Urothelium cell line (cell line): ENCODE results near the gene POLR2L.

Experiments
- DNase-seq: peaks from one replicate; pipeline ENCODE4 v3.0.0; 2011; ENCODE audit warnings: low spot score, mixed read lengths
- FAIRE-seq: peaks from 2 replicates; lab custom pipeline; 2011; peaks lifted over from hg19 to GRCh38; lab: Jason Lieb, UNC

The POLR2L gene

DNA sequence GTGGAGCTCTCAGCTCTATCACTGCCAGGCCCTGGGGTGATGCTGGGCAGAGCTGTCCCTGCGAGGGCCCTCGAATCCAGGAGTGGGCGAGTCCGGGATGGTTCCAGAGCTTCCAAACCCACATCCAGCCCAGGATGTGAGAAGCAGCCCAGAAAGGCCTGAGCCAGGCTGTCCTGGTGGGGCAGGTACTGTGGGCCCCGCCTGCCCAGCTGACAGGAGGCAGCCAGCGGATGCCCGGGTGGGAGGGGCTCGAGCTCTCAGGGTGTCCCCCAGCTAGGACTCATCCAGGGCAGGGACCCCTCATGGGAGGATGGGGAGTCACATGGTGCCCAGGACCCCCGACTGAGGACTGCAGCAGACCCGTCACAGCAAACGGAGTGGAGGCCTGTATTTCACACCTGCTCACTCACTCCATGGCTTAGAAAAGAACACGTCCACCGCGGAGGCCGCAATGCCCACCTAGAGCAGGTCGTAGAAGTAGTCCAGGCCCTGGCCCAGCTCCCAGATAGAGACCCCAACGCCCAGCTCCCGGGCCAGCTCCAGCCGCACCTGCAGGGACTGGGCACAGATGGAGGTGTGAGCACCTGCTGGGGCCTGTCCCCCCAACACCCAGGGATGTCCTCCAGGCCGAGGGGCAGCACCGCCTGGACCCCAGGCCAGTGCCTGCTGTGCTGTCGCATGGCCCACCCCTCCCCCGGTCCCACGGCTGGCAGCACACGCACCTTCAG is 27.2 kb upstream of the POLR2L start:
- FAIRE-seq, result no peak
- no peak for DNase-seq

- DNase-seq, result no peak
- FAIRE-seq, result no peak
Measured at GRCh38 chr11:868802-869201, 26.5 kb upstream of the POLR2L start.

DNA sequence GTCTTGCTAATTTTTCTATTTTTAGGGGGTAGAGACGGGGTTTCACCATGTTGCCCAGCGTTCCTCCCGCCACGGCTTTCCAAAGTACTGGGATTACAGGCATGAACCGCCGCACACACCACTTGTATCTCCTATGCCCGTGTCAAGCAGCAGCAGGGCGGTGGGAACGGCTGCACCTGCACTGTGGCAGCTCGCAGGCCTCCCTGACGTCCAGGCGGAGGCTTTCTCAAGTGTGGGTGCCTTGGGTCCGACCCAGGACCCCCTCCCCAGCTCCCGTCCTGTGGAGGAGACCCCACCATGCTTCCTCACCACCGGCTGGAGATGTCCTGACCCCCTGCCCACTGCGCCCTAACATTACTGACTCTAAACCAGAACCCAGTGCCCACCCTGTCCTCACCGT is 26.1 kb upstream of the POLR2L start:
- FAIRE-seq (no peak), DNase-seq (no peak)

DNA sequence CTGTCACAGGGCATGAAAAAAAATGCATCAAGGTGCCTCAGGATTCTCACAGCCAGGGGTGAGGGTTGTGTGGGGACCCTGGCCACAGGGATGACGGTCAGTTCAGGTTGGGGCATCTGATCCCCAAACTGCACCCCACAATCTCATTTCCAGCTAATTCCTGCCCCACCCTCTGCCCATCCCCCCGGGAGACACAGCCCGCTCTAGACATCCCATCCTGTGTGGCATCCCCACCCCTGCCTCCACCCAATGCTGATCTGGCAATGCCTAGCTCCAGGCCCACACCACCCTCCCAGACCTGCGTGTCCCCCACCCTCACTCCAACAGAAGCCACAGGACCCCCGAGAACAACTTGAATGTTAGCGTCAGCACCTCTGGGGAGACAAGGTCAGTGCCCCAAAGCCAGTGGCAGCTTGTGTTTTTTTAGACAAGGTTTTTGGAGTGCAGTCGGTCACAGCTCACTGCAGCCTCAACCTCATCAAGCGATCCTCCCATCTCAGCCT is 25.6 kb upstream of the POLR2L start:
- DNase-seq, result no peak
- no peak for FAIRE-seq

- DNase-seq (no peak), FAIRE-seq (no peak)
Measured at GRCh38 chr11:866481-866880, 24.2 kb upstream of the POLR2L start.

DNA sequence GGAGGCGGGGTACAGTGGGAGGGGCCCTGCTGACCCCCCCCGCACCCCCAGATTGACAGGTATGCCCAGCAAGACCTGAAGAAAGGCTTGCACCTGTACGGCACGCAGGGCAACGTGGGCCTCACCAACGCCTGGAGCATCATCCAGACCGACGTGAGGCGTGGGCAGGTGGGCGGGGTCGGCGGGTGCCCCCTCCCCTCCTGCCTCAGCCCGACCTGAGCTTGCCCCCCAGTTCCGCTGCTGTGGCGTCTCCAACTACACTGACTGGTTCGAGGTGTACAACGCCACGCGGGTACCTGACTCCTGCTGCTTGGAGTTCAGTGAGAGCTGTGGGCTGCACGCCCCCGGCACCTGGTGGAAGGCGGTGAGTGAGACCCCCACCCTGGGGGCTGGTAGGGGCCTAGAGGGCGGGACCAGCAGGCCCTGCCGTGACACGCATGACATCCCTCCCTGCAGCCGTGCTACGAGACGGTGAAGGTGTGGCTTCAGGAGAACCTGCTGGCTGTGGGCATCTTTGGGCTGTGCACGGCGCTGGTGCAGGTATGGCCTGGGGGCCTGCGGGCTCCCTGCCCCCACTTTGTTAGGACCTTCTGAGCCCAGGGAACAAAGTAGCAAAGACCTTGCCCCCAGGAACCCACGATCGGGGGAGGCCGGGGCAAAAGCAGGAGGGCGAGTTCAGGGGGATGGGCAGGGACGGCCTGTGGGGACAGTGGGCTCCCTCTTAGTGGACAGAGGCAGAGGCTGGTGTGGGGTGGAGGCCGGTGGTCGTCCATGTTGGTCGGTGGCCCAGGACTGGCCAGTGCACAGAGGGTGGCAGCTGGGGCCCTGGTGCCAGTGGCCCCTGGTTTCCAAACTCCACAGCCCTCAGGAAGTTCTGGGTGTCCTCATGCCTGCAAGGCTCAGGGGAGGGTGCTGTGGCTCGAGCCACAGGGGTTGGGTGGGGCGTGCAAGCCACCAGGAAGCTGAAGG is 23.4 kb upstream of the POLR2L start:
- no peak for DNase-seq
- no peak for FAIRE-seq

DNA sequence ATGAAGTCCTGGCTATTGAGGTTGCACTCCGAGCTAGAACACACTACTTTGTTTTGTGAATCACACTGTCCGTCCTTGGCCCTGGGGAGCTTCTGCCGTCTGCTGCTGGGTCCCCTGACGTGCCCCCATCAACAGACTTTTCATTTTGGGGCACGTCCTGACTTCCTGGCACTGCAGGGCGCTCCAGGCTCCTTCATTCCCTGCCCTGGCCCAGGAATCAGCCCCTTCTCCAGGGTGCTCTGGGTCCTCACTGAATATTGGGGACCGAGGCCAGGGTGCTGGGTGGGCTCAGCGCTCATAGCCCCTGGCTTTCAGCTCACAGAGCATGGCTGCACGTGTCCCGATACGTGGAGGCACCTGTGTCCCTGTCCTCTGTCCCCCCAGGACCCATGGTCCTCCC is 22.6 kb upstream of the POLR2L start:
- FAIRE-seq (no peak), DNase-seq (no peak)

DNA sequence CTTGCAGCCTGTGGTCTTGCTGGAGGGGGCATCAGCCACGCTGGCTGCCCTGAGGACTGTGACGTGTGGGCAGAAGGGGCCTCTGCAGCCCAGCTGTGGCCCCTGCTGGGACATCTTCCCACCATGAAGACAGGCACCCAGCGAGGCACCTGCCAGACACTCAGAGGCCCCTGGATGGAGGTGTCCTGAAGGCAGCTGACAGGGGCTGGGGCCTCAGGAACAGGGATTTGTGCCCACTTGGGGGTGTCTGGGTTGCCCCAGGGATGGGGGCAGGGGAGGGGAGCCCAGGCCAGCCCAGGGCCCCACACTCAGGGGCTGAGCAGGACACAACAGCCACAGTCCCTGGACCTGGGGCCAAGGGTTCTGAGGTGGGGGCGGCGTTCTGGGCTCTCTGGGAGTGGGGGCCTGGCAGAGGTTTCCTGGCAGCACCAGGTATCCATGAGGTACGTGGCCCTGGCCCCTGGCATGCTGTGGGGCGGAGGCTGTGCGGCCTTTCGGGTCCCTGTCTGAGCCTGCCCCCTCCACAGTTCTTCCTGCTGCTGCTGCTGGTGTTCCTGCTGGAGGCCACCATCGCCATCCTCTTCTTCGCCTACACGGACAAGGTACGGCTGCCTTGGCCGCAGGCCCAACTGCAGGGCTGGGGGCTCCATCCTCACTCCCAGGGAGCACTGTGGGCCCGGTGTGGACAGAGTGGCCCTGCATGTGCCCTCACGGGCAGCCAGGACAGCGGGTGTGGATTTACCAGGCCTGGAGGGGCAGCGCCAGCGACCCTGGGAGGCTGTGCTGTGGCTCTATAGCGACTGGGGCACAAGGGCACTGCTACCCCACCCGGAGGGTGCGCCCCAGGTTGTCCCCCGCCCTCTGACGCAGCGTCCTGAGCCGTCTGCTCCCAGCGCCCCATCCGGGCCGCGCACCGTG is 21.8 kb upstream of the POLR2L start:
- FAIRE-seq (no peak), DNase-seq (no peak)

DNA sequence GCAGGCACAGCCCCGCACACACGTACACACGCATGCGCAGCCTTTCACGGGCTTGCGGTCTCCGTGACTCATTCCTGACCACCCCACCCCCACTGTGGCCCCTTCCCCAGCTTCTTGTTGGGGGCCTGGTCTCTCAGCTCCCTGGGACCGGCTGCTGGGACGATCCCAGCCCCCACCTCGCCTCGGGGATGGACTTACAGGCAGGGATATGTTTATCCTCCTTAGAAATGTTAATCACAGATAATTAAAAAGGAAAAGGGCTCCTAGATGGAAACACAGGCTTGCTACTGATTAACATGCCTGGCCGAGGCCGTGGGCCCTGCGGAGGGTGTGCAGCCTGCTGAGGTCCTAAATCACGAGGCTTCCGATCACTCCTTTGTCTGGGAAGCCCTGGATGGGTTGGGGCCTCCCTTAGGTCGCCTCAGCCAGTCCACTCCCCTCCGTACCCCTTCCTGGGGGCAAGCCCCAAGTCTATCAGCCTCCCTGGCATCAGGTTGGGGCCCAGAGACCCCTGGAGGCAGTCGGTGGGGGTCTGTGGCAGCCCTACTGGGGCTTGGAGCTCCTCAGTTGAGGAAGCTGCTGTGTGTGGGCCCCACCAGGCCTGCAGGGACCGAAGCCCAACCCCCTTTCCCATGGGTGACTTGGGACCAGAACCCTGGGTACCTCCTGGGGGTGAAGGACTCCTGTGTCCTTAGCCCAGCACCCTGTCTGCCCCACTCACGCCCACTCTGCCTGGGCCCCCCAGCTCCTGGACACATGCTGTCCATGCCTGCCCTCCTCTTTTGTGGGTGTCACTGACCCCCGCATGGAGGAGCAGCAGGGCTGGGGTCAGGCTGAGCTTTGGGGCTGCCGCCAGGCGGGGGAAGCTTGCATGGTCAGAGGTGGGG is 20.9 kb upstream of the POLR2L start:
- FAIRE-seq (no peak), DNase-seq (no peak)

DNA sequence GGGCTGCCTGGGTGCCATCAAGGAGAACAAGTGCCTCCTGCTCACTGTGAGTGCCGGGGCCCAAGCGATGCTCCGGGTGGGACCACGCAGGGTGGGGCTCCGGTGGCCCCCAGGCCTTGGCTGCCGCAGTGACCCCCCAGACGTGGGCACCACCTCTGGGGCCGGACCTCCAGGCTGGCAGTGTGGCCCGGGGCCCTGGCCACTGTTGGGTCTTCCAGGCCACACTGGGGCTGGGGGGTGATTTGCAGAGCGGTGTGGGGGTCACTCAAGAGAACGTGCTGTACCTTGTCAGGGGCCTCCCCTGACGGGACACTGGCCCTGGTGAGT is 20.3 kb upstream of the POLR2L start:
- no peak for FAIRE-seq
- no peak for DNase-seq

DNA sequence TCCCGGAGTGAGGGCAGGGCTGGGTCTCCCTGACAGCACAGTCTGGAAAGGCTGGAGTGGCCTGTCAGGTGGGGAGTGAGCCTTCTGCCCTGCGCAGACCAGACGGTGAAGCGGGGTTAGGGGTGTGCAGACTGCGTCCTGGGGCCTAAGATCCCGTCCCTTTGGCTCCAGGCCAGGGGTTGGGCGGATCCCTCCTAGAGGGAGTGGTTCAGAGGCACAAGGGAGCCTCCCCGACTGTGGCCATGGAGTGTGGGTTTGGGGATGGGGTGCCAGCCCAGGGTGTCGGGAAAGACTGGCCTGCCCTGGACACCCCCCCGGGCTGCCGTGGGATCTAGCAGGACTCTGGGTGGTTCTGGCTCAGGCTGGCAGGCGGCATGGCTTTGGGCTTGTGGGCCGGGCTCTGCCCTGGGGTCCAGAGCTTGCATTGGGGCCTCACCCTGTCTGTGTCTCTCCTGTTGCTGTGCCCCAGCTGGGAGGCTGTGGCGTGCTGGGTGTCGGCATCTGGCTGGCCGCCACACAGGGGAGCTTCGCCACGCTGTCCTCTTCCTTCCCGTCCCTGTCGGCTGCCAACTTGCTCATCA is 19.8 kb upstream of the POLR2L start:
- no peak for DNase-seq
- FAIRE-seq, result no peak

DNA sequence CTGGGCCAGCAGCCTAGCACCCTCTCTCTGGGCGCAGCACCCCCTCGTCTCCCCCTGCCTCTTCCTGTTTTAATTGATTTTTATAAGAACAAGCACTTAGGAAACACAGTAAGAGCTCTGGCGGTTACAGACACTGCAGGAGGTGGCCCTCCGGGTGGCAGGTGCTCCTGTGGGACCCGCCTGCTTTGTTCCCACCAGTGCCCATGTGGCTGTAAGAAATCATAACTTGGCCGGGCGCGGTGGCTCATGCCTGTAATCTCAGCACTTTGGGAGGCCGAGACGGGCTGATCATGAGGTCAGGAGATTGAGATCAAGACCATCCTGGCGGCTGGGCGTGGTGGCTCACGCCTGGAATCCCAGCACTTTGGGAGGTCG is 18.8 kb upstream of the POLR2L start:
- DNase-seq (no peak), FAIRE-seq (no peak)

GRCh38 chr11:860234-861104 is 18.1 kb upstream of the POLR2L start:
- DNase-seq, result no peak
- no peak for FAIRE-seq

GRCh38 chr11:859394-860131 is 17.2 kb upstream of the POLR2L start:
- no peak for DNase-seq
- no peak for FAIRE-seq

GRCh38 chr11:858762-859339 is 16.5 kb upstream of the POLR2L start:
- DNase-seq, result no peak
- no peak for FAIRE-seq

DNA sequence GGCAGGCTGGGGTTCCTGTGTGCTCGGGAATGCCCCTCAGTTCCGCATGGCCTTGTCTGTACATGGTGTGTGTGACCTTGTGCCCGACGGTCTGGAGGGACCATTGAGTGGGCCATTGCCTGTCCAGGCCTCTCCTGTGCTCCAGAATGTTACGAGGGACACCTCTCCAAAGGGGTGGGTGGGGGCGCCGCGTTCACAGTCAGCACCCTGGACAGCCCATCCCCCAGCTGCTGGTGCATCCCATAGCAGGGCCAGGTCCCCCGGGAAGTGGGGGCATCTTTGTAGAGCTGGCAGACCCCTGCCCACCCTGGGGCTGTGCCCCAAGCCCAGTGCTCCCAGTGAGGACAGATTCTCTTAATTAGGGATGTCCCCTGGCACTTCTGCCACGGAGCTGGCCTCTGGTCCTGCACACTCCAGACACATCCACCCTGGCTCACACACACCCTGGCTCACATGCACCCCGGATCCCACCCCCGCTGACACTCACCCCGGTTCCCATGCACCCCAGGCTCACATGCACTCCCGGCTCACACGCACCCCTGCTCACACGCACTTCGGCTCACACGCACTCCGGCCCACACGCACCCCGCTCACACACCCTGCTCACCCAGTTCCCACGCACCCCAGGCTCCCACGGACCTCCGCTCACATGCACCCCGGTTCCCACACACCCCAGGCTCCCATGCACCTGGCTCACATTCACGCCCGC is 15.9 kb upstream of the POLR2L start:
- DNase-seq (no peak), FAIRE-seq (no peak)

GRCh38 chr11:856397-856796 is 14.1 kb upstream of the POLR2L start:
- FAIRE-seq, result no peak
- no peak for DNase-seq
